Stomach (tissue), 19 donors: ENCODE results near the gene SMC4. TPM values are rescaled to one million over a fixed set of nuclear protein-coding genes. Genes with fewer than 3 reads are reported as not detected.
"Not testable (repeated sequence)": the region's sequence is repeated elsewhere in the genome, so short reads cannot be mapped to it uniquely, and the experiment has no call there.

ENCODE experiments used
- DNase-seq, 2 donors: peaks; one replicate each; pipeline versions ENCODE4 v3.0.0 to v3.0.0-alpha.2; 2013 to 2019
- H3K27ac ChIP-seq, 5 donors: fragments of 200-600 bp in 4 of 5; sonication (generic) in 4 of 5; one replicate each; pipeline ENCODE4 v1.5.1; 2013 to 2019; ENCODE audit warnings: mild to moderate bottlenecking in 1 of 5, moderate library complexity in 1 of 5
- H3K27me3 ChIP-seq, 3 donors: fragments of 200-600 bp; sonication (generic); one replicate each; pipeline ENCODE4 v1.5.1; 2017 to 2019; ENCODE audit warnings: mixed run types in 1 of 3
- H3K36me3 ChIP-seq, 4 donors: fragments of 200-600 bp; sonication (generic); 1 replicate in 3 of 4; 2 replicates in 1 of 4; pipeline ENCODE4 v1.5.1; 2016 to 2019
- H3K4me1 ChIP-seq, 4 donors: fragments of 200-600 bp; sonication (generic); one replicate each; pipeline ENCODE4 v1.5.1; 2016 to 2019
- H3K4me3 ChIP-seq, 4 donors: fragments of 200-600 bp; sonication (generic) in 3 of 4; one replicate each; pipeline ENCODE4 v1.5.1; 2016 to 2019; ENCODE audit warnings: mild to moderate bottlenecking in 1 of 4
- H3K9me3 ChIP-seq, 4 donors: fragments of 200-600 bp; sonication (generic); one replicate each; pipeline ENCODE4 v1.5.1; 2016 to 2019
- EP300 ChIP-seq: sonication (generic); formaldehyde crosslinking; IDR thresholded peaks from one replicate; pipeline ENCODE4 v1.6.1; 2017; ENCODE audit warnings: antibody characterized with exemption
- POLR2A ChIP-seq, 4 donors: fragments of 450-650 bp; IDR thresholded peaks; one replicate each; pipeline ENCODE4 v1.6.1; 2016; ENCODE audit warnings: antibody characterized with exemption in 4 of 4, control low read depth in 2 of 4, mild to moderate bottlenecking in 1 of 4, moderate library complexity in 1 of 4
- POLR2AphosphoS5 ChIP-seq, 3 donors: sonication (generic); formaldehyde crosslinking; IDR thresholded peaks; one replicate each; pipeline ENCODE4 v1.6.1; 2016; ENCODE audit warnings: antibody characterized with exemption in 3 of 3
- WGBS, 5 donors: extraction: QIAGEN DNeasy Blood & Tissue Kit in 3 of 5; methylation state at CpG; one replicate each; pipeline versions ENCODE4 v1.1.5 to v1.1.7; 2013 to 2018; 5-methylcytosine and 5-hydroxymethylcytosine counted together
- intact Hi-C: fragments of 100-400 bp; cut with DNase I; formaldehyde crosslinking; loops from one replicate; pipeline ENCODE4 v1.15.1; 2023; ENCODE audit warnings: low total_unique reads
- long read RNA-seq, 10 donors: transcript quantifications; one replicate each; lab custom pipeline, GENCODE V29; 2026
- polyA plus RNA-seq, 3 donors: library from polyadenylated mRNA; stranded (reverse); fragments of 200-250 nt; gene quantifications; one replicate each; pipeline ENCODE4 v1.2.3, GENCODE V29; 2013
- total RNA-seq, 5 donors: library from RNA; depleted of rRNA; stranded (reverse); fragments of >200 nt; gene quantifications; one replicate each; pipeline versions ENCODE4 v1.1.0 to v1.2.3, GENCODE V29; 2014 to 2016
- TF ChIP-seq, protein P1 (sequence below), 7 experiments: fragments of 450-650 bp in 4 of 7; fragments of 200-600 bp in 3 of 7; sonication (generic) in 3 of 7; IDR thresholded peaks; one replicate each; pipeline ENCODE4 v1.5.1; 2016 to 2019; ENCODE audit warnings: antibody characterized with exemption in 7 of 7, control low read depth in 2 of 7, mild to moderate bottlenecking in 1 of 7
- donor health status: healthy with polysubstance abuse.
- donor health status: Bipolar disorder and iron deficiency.
- donor health status: healthy.

The SMC4 gene
- total RNA-seq, result 100 to 1,000 TPM in 3 of 5 donors, 10 to 100 TPM in 2; 19.6 to 122 (median 113) TPM
- polyA plus RNA-seq, result 10 to 100 TPM; 12.8 to 52.7 (median 40.6) TPM
- long read RNA-seq, donor 1, full-length matches to known transcripts, result 3 of 8 reads
- long read RNA-seq, donor 1, partial matches to known transcripts, result 5 of 8 reads
- long read RNA-seq, donor 1, other reads (novel, unspliced or antisense), result 0 of 8 reads
- long read RNA-seq, donor 2, full-length matches to known transcripts, result 4 of 10 reads
- long read RNA-seq, donor 2, partial matches to known transcripts, result 6 of 10 reads
- long read RNA-seq, donor 2, other reads (novel, unspliced or antisense), result 0 of 10 reads
- long read RNA-seq, donor 3, partial matches to known transcripts, result 0 of 1 reads
- long read RNA-seq, donor 3, other reads (novel, unspliced or antisense), result 0 of 1 reads
- long read RNA-seq, donor 4, result 0 reads
- long read RNA-seq, donor 5, partial matches to known transcripts, result 7 of 10 reads
- long read RNA-seq, donor 5, other reads (novel, unspliced or antisense), result 0 of 10 reads
- long read RNA-seq, donor 6, result 0 reads
- long read RNA-seq, donor 7, partial matches to known transcripts, result 0 of 2 reads
- long read RNA-seq, donor 7, other reads (novel, unspliced or antisense), result 0 of 2 reads
- long read RNA-seq, donor 8, partial matches to known transcripts, result 15 of 16 reads
- long read RNA-seq, donor 8, other reads (novel, unspliced or antisense), result 0 of 16 reads
- long read RNA-seq, donor 9, partial matches to known transcripts, result 12 of 19 reads
- long read RNA-seq, donor 9, other reads (novel, unspliced or antisense), result 6 of 19 reads
- long read RNA-seq, donor 10, result 0 reads

DNA sequence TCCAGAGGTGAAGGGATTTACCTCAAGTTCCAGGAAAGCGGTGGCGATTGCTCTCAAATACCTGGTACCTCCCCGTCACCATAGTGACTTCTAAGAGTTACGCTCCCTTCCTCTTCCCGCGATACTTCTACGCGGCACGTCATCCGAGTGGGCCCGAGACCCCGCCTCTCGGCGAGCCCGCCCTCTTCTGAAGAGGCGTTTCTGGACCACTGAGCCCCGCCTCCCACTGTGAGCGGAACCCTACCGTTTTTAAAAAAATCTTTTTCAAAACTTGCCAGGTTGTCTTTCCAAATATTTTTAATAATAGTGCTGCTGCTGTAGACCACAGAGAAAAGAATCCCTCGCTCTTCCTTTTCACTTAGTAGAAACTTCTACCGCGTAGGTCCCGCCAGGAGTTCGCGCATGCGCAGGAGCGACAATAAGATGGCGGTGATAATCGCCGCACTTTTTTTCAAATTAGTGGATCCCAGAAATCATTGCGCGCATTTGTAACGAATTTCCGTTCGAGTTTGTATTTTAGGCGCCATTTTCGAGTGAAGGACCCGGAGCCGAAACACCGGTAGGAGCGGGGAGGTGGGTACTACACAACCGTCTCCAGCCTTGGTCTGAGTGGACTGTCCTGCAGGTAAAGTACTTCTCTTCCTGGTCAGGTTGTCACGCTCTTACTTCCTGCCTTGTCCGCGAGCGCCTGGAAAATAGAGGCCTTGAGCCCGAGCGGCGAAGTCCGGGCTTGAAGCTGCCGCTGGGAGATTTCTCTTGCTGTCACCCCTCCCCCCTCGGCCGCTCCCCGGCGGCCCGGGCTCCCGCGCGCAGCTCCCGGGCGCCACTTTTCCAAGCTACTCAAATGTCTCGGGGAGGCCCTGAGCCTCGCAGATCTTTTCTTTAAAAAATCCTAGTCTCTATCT is at the start of gene SMC4, which contains the start of gene IFT80:
Gene SMC4, plus strand, starts transcription at position 526 of the 905 bp plus-strand sequence. CDS start 1,177 bp downstream, outside the sequence.
Gene IFT80, minus strand, starts transcription at position 101 of the 905 bp plus-strand sequence. CDS start 14,625 bp downstream, outside the sequence.
- intact Hi-C loops, result no loop called here
- Histone ChIP-seq H3K36me3 (no peaks in the 10 kb centered on the region), H3K27ac (peak within 1 kb of the TSS; percentile 88 to 97 (median 92)), H3K27me3 (peaks cover 0 to 7% (median 0%) of the 10 kb centered on the region in 3 donors), H3K4me1 (peaks cover 15 to 55% (median 38%) of the 10 kb centered on the region in 4 donors), H3K4me3 (peak within 1 kb of the TSS; percentile 64 to 80 (median 78)), H3K9me3 (no peaks in the 10 kb centered on the region)
- 0 to 1% (median 0%) methylated on average over 63 of the region's 63 CpGs for WGBS, 5 donors
- DNase-seq, result peak; percentile 98
- TF ChIP-seq POLR2AphosphoS5 (IDR thresholded peaks at IDR 0.05), result peak; percentile 68 to 80 (median 76)
- TF ChIP-seq, protein P1, sequence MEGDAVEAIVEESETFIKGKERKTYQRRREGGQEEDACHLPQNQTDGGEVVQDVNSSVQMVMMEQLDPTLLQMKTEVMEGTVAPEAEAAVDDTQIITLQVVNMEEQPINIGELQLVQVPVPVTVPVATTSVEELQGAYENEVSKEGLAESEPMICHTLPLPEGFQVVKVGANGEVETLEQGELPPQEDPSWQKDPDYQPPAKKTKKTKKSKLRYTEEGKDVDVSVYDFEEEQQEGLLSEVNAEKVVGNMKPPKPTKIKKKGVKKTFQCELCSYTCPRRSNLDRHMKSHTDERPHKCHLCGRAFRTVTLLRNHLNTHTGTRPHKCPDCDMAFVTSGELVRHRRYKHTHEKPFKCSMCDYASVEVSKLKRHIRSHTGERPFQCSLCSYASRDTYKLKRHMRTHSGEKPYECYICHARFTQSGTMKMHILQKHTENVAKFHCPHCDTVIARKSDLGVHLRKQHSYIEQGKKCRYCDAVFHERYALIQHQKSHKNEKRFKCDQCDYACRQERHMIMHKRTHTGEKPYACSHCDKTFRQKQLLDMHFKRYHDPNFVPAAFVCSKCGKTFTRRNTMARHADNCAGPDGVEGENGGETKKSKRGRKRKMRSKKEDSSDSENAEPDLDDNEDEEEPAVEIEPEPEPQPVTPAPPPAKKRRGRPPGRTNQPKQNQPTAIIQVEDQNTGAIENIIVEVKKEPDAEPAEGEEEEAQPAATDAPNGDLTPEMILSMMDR (IDR thresholded peaks at IDR 0.05), result no peak
- peak in 1 of 4 donors; percentile 21 for TF ChIP-seq POLR2A (IDR thresholded peaks at IDR 0.05)
- TF ChIP-seq EP300, result no peak

DNA sequence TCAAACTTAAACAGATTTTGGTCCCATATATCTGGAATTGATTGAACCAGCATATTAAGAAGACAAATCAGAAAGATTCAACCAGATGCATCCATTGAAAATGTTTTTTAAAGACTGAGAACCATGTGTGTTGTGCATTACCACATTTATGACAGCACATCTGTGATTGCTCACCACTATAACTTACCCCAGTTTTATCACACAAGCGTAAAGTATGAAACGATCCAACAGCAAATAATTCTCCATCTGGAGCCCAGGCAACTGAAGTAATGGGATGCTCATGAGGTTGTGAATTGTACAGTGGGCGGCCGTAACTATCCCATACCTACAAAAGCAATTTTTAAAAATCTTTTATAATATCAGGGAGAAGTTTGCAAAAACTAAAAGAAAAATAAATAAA is 43.6 kb upstream of the SMC4 start:
- Histone ChIP-seq H3K27me3 (no peaks in the 10 kb centered on the region), H3K9me3 (no peaks in the 10 kb centered on the region), H3K4me1 (no peaks in the 10 kb centered on the region), H3K4me3 (no peak overlapping the region), H3K27ac (no peak overlapping the region), H3K36me3 (peaks cover 0 to 53% (median 43%) of the 10 kb centered on the region in 4 donors)
- intact Hi-C loops, result no loop called here
- 90 to 96% (median 95%) methylated on average over 4 of the region's 4 CpGs for WGBS, 5 donors
- no peak for TF ChIP-seq POLR2A (IDR thresholded peaks at IDR 0.05)
- no peak for TF ChIP-seq POLR2AphosphoS5 (IDR thresholded peaks at IDR 0.05)
- TF ChIP-seq EP300, result no peak
- TF ChIP-seq, protein P1 (IDR thresholded peaks at IDR 0.05), result no peak
- DNase-seq, result no peak

DNA sequence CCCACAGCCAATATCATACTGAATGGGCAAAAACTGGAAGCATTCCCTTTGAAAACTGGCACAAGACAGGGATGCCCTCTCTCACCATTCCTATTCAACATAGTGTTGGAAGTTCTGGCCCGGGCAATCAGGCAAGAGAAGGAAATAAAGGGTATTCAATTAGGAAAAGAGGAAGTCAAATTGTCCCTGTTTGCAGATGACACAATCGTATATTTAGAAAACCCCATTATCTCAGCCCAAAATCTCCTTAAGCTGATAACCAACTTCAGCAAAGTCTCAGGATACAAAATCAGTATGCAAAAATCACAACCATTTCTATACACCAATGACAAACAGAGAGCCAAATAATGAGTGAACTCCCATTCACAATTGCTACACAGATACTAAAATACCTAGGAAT is 36.6 kb upstream of the SMC4 start:
- intact Hi-C loops, H3K27ac ChIP-seq, H3K4me1 ChIP-seq, DNase-seq, H3K4me3 ChIP-seq, H3K9me3 ChIP-seq, H3K27me3 ChIP-seq: not testable (repeated sequence)
- 75 to 94% (median 88%) methylated on average over 2 of the region's 2 CpGs for WGBS, 5 donors
- H3K36me3 ChIP-seq, result peaks cover 0 to 29% (median 26%) of the 10 kb centered on the region in 4 donors

DNA sequence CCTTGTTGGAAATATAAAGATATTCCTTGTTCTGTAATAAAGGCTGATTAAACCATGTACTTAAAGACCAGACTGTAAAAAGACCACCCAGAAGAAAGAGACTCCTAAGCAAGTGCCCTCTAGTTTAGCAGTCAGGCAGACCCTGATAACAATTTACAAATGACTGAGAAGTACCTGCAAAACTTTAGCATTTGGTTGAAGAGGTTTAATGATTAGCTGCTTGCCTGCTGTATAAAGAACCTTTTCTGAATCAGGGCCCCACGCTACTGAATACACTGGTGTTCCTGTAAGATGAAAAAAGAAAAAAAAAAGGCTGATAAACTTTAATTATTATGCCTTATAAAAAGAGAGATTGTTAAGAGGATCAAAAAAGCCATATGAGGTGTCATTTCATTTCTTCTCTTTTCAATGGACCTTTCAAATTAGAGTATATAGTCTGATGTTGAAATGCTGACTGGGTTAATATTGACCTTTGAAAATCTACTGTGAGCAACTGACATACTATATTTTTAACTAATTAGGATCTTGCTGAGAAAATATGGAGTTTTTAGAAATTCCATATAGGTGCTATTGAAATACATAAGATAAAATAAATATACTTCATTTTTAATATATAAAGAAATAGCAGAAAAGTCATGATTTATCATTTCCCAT is 33.5 kb upstream of the SMC4 start:
- Histone ChIP-seq H3K27ac (no peak overlapping the region), H3K36me3 (peaks cover 0 to 20% (median 18%) of the 10 kb centered on the region in 4 donors), H3K9me3 (no peaks in the 10 kb centered on the region), H3K4me1 (no peaks in the 10 kb centered on the region), H3K4me3 (no peak overlapping the region), H3K27me3 (no peaks in the 10 kb centered on the region)
- 91 to 100% (median 98%) methylated on average over 1 of the region's 1 CpG for WGBS, 5 donors
- no peak for DNase-seq
- no peak for TF ChIP-seq EP300
- TF ChIP-seq, protein P1 (IDR thresholded peaks at IDR 0.05), result no peak
- TF ChIP-seq POLR2A (IDR thresholded peaks at IDR 0.05), result no peak
- TF ChIP-seq POLR2AphosphoS5 (IDR thresholded peaks at IDR 0.05), result no peak
- intact Hi-C loops, result no loop called here
